ENCODE results near the gene ZNF853.

Gene ZNF853

DNA sequence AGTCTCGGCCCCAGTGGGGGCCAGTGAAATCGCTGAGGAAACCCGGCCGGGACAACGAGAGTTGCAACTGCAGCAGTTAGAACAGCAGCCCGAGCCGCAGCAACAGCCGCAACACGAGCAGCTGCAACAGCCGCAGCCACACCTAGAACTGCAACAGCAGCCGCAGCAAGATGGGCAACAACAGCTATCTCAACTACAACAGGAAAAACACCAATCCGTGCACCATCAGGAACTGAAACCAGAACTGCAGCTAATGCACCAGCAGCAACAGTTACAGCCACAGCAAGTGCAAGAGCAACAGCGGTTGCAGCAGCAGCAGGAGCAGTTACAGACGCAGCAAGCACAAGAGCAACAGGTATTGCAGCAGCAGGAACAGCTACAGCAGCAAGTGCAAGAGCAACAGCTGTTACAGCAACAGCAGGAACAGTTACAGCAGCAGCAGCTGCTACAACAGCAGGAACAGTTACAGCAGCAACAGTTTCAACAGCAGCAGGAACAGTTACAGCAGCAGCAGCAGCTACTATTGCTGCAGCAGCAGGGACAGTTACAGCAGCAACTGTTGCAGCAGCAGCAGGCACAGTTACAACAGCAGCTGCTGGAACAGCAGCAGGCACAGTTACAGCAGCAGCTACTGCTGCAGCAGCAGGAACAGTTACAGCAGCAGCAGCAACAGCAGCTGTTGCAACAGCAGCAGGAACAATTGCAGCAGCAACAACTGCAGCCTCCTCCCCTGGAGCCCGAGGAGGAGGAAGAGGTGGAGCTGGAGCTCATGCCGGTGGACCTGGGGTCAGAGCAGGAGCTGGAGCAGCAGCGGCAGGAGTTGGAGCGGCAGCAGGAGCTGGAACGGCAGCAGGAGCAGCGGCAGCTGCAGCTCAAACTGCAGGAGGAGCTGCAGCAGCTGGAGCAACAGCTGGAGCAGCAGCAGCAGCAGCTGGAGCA lies 6.1 kb downstream of the ZNF853 start:
- H3K36me3 ChIP-seq (replicated peaks), result no peaks in the 10 kb centered on the region
- no peaks in the 10 kb centered on the region for H3K27me3 ChIP-seq (replicated peaks)
- no peak overlapping the region for H3K4me3 ChIP-seq (ENCODE audit: low read depth, low read length)
- DNase-seq, result no peak
- no peak overlapping the region for H3K27ac ChIP-seq
- TF ChIP-seq, protein P1, sequence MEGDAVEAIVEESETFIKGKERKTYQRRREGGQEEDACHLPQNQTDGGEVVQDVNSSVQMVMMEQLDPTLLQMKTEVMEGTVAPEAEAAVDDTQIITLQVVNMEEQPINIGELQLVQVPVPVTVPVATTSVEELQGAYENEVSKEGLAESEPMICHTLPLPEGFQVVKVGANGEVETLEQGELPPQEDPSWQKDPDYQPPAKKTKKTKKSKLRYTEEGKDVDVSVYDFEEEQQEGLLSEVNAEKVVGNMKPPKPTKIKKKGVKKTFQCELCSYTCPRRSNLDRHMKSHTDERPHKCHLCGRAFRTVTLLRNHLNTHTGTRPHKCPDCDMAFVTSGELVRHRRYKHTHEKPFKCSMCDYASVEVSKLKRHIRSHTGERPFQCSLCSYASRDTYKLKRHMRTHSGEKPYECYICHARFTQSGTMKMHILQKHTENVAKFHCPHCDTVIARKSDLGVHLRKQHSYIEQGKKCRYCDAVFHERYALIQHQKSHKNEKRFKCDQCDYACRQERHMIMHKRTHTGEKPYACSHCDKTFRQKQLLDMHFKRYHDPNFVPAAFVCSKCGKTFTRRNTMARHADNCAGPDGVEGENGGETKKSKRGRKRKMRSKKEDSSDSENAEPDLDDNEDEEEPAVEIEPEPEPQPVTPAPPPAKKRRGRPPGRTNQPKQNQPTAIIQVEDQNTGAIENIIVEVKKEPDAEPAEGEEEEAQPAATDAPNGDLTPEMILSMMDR (IDR thresholded peaks at IDR 0.05; ENCODE audit: low read depth, low read length, missing control alignments), result no peak
- in situ Hi-C loops (cut with HindIII; ENCODE audit: low pct_ligation_motif_present, low sequenced_read_pairs), result no loop called here

DNA sequence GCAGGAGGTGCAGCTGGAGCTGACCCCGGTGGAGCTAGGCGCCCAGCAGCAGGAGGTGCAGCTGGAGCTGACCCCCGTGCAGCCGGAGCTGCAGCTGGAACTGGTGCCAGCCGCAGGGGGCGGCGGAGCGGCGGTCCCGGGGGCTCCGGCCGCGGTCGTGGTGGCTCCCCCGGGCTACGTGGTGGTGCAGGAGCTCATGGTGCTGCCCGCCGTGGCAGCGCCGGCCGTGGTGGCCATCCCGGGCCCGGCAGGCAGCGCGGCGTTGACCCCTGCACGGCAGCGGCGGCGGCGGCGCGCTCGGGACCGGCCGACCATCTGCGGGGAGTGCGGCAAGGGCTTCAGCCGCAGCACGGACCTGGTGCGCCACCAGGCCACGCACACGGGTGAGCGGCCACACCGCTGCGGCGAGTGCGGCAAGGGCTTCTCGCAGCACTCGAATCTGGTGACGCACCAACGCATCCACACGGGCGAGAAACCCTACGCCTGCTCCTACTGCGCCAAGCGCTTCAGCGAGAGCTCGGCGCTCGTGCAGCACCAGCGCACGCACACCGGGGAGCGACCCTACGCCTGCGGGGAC lies 6.8 kb downstream of the ZNF853 start:
- no peak for DNase-seq
- Histone ChIP-seq H3K36me3 (replicated peaks) (no peaks in the 10 kb centered on the region), H3K4me3 (ENCODE audit: low read depth, low read length) (no peak overlapping the region), H3K27ac (no peak overlapping the region), H3K27me3 (replicated peaks) (no peaks in the 10 kb centered on the region)
- TF ChIP-seq, protein P1 (IDR thresholded peaks at IDR 0.05; ENCODE audit: low read depth, low read length, missing control alignments), result no peak
- in situ Hi-C loops (cut with HindIII; ENCODE audit: low pct_ligation_motif_present, low sequenced_read_pairs), result no loop called here

DNA sequence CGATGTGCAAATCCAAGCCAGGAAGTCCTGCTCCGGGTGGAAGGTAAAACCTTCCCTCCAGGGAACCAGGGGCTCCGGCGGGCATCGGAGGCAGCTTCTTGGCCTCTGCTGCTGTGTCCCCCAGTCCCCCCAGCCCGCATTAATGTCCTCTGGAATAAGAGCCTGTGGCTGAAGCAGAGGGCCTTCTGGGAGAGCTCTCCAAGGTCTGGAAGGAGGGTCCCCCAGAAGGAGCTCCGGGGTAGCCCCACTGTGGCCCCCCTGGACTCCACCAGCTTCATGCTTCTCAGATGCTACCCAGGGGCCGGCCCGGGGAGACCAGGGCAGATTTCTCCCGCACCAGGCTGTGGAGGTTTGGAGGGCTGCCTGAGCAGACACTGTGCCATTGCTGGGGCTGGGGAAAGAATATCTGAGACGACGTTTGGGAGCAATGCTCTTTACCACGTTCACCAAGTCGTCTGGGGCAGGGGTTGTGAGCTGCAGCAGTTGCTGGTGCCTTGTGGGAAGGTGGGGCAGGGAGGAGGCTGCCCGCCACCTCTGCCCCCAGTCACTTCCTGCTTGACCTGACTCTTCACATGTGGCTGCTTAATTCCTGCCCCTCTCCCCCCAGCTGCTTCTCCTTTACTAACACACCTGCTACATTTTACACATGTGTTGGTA lies 8.3 kb downstream of the ZNF853 start:
- Histone ChIP-seq H3K27me3 (replicated peaks) (no peaks in the 10 kb centered on the region), H3K27ac (no peak overlapping the region), H3K36me3 (replicated peaks) (no peaks in the 10 kb centered on the region), H3K4me3 (ENCODE audit: low read depth, low read length) (no peak overlapping the region)
- in situ Hi-C loops (cut with HindIII; ENCODE audit: low pct_ligation_motif_present, low sequenced_read_pairs), result no loop called here
- TF ChIP-seq, protein P1 (IDR thresholded peaks at IDR 0.05; ENCODE audit: low read depth, low read length, missing control alignments), result no peak
- no peak for DNase-seq

DNA sequence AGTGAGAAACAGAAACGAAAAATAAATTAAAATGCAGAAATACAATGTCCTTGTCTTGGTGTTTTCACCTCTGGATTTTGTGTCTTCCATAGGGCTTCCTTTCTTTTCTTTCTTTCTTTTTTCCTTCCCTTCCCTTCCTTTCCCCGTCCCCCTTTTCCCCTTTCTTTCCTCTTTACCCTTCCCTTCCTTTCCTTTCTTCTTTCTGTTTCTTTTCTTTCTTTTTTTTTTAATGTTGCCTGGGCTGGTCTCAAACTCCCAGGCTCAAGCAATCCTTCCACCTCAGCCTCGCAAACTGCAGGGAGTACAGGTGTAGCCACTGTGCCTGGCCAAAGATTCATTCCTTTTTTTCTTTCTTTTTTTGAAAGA lies 8.8 kb downstream of the ZNF853 start:
- DNase-seq, result no peak
- Histone ChIP-seq H3K27ac (no peak overlapping the region), H3K27me3 (replicated peaks) (no peaks in the 10 kb centered on the region), H3K4me3 (ENCODE audit: low read depth, low read length) (no peak overlapping the region), H3K36me3 (replicated peaks) (no peaks in the 10 kb centered on the region)
- TF ChIP-seq, protein P1 (IDR thresholded peaks at IDR 0.05; ENCODE audit: low read depth, low read length, missing control alignments), result no peak
- in situ Hi-C loops (cut with HindIII; ENCODE audit: low pct_ligation_motif_present, low sequenced_read_pairs), result no loop called here

DNA sequence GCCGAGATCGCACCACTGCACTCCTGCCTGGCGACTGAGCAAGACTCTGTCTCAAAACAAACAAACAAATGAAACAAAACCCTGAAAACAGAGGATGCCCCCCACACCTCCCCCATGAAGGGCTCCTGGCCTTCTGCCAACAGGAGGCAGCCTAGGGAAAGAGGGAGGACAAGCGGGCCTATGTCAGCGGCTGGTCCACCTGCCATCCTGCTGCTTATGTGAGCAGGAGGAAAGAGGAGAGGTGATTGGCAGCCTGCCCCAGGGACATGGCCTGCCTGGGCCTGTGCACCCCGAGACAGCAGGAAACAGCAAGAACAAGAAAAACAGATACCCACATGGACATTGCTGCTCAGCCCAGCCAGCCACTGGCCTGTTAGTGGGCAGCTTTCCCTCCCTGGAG lies 12.6 kb downstream of the ZNF853 start:
- no peak overlapping the region for H3K4me3 ChIP-seq (ENCODE audit: low read depth, low read length)
- in situ Hi-C loops (cut with HindIII; ENCODE audit: low pct_ligation_motif_present, low sequenced_read_pairs), result no loop called here
- TF ChIP-seq, protein P1 (IDR thresholded peaks at IDR 0.05; ENCODE audit: low read depth, low read length, missing control alignments), result no peak
- DNase-seq, result no peak
- H3K27ac ChIP-seq, result no peak overlapping the region
- no peaks in the 10 kb centered on the region for H3K36me3 ChIP-seq (replicated peaks)
- H3K27me3 ChIP-seq (replicated peaks), result no peaks in the 10 kb centered on the region
